Superior temporal gyrus (tissue), 1 donor: Measurements from ENCODE around the gene TNS4.

Experiments used
- DNase-seq: peaks from one replicate; pipeline ENCODE4 v3.0.0-alpha.2; 2016; ENCODE audit errors: extremely low spot score

TNS4 gene

GRCh38 chr17:40491486-40491885 is 9.9 kb downstream of the TNS4 start:
- no peak for DNase-seq

GRCh38 chr17:40490982-40491381 is 10.4 kb downstream of the TNS4 start:
- DNase-seq, result no peak

GRCh38 chr17:40490289-40490853 is 11.1 kb downstream of the TNS4 start:
- DNase-seq, result peak; percentile 75

GRCh38 chr17:40487371-40488020 is 13.9 kb downstream of the TNS4 start:
- DNase-seq, result no peak

- no peak for DNase-seq
These were observed 14.7 kb downstream of the TNS4 start for GRCh38 chr17:40486522-40487370.

- DNase-seq, result no peak
These were observed 15.4 kb downstream of the TNS4 start for GRCh38 chr17:40485851-40486521.

GRCh38 chr17:40484973-40485530 is 16.4 kb downstream of the TNS4 start:
- DNase-seq, result no peak

GRCh38 chr17:40484285-40484972 is 17.0 kb downstream of the TNS4 start:
- DNase-seq, result no peak

- no peak for DNase-seq
These were observed 17.7 kb downstream of the TNS4 start for GRCh38 chr17:40483679-40484078.

GRCh38 chr17:40482722-40483121 is 18.7 kb downstream of the TNS4 start:
- no peak for DNase-seq

GRCh38 chr17:40481106-40481505 is 20.3 kb downstream of the TNS4 start:
- DNase-seq, result no peak

- no peak for DNase-seq
These were observed 20.9 kb downstream of the TNS4 start for GRCh38 chr17:40480501-40481003.

GRCh38 chr17:40479754-40480480 is 21.5 kb downstream of the TNS4 start:
- DNase-seq, result no peak

- no peak for DNase-seq
These were observed 22.9 kb downstream of the TNS4 start for GRCh38 chr17:40478486-40478885.

- DNase-seq, result no peak
These were observed 23.6 kb downstream of the TNS4 start for GRCh38 chr17:40477796-40478195.

- no peak for DNase-seq
These were observed 26.1 kb downstream of the TNS4 start for GRCh38 chr17:40475234-40475908.

GRCh38 chr17:40474419-40475002 is 26.9 kb downstream of the TNS4 start:
- no peak for DNase-seq

GRCh38 chr17:40473573-40474365 is 27.7 kb downstream of the TNS4 start:
- no peak for DNase-seq
